ENCODE data around the gene TMEM203.

Gene TMEM203

DNA sequence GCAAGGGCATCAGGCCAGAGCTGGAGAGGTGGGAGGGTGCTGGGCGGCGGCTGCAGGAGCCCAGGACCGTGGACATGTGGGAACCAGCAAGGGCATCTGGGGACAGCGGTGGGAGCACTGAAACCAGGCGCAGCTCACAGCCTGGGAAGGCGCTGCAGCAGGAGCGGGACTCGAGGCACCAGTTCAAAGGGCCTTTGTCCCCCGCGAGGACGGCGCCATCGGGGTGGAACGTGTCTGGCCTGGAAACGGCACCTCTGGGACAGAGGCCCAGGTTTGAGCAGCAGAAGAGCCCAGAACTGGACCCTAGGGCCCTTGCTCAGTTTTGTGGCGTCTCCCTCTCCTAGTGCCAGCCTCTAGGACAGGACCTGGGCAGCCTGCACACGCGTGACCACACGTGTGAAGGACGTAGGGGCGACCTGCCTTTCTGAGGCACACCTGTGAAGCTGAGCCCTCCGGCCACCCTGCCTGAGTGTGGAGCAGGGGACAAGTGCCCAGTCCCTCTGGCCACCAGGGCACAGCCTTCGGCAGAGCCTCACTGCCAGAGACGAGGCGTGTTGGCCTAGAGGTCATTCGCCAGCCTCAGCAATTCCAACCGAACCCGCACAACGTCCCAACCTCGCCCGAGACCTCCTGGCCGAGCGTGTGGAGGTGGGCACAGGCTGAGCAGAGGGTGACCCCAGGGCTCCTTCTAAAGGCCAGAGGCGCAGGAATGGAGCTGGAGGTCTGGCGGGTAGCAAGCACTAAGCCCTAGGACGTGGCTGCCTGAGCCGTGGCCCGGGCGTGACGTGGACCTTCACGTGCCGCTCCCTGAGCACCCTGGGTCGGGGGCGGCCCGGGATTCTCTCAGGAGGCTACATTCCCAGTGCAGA is 31.4 kb downstream of the TMEM203 start:
- H3K4me3 Mint-ChIP-seq = no peak overlapping the region
- H3K36me3 Mint-ChIP-seq (ENCODE audit: low read depth) = peaks cover 22% of the 10 kb centered on the region
- no peak overlapping the region for H3K27ac Mint-ChIP-seq
- H3K9me3 Mint-ChIP-seq = no peaks in the 10 kb centered on the region
- H3K27me3 Mint-ChIP-seq = peaks cover 45% of the 10 kb centered on the region
- intact Hi-C loops (cut with micrococcal nuclease) = loop anchor here (10.0 kb wide), 1 partner anchor 49 kb away; no protein-coding TSS in a partner anchor
- H3K4me1 Mint-ChIP-seq (ENCODE audit: low read depth) = peaks cover 8% of the 10 kb centered on the region

DNA sequence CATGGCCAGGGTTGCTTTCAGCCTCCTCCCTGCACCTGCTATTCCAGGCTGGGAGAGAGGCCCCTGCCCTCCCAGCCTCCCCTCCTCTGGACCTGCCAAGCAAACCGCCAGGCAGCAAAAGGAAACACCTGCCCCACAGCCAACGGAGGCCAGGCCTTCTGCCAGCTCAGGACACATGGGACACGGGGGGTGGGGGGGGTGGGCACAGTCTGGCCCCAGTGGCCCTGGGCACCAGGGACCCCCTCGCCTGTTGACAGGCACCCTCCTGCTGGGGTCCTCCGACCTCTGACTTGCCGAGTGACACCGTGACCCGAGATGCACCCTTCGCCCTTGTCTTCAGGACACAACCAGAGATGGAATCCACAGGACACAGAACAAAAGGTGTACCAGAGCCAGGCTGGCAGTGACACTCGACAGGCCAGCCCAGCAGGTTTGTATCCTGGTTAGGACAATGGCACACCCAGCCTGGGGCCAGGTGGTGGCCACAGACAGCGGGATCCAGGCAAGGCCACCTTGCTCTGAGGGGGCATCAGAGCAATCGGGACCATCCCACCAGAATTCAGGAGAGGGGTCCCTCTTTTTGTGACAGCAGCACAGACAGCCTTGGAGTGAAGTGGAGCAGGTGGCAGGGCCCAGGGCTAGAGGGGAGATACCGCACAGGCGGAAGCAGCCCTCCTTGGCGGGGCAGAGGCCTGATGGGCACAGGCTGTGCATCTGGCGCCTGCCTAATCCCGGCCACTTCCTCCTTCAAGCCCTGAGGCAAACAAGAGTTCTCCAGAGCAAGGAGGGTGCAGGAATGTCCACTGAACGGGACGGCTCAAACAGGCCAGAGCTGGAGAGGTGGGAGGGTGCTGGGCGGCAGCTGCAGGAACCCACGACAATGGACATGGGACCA is 32.3 kb downstream of the TMEM203 start:
- no peak overlapping the region for H3K4me3 Mint-ChIP-seq
- H3K27me3 Mint-ChIP-seq = peaks cover 53% of the 10 kb centered on the region
- peaks cover 8% of the 10 kb centered on the region for H3K4me1 Mint-ChIP-seq (ENCODE audit: low read depth)
- H3K36me3 Mint-ChIP-seq (ENCODE audit: low read depth) = peaks cover 13% of the 10 kb centered on the region
- intact Hi-C loops (cut with micrococcal nuclease) = loop anchor here (10.0 kb wide), 1 partner anchor 48 kb away; no protein-coding TSS in a partner anchor
- no peak overlapping the region for H3K27ac Mint-ChIP-seq
- no peaks in the 10 kb centered on the region for H3K9me3 Mint-ChIP-seq

DNA sequence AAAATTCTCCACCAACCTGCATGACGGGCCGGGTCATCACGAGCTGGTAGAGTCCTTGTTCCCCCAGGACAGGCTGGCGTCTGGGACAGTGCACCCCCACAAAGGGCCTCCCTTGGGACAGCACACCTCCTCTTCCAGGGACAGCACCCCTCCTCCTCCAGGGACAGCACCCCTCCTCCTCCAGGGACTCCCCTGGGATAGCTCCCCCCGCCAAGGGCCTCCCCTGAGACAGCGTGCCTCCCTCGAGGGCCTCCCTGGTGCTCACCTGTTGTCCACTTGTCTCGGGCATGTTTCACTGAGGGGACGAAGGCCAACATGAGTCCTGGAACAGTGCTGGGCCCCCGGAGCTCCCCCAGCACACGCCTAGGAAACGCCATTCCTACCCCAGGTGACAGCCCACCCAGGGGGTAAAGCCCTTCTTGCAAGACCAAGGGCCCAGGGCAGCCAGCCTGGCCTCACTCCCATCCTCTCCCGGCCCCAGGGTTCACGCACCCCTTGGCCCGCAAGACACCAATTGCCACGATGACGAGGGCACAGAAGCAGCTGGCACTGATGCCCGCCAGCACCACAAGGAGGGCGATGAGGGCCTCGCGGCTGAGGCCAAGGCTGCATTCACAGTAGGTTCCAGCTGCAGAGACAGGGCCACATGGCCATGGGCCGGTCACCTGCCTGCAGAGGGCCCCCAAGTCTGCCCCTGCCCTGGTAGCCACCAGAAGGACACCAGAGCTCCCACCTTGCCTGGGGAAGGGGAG is 34.1 kb downstream of the TMEM203 start:
- Mint-ChIP-seq H3K9me3 (no peaks in the 10 kb centered on the region), H3K4me1 (ENCODE audit: low read depth) (peaks cover 8% of the 10 kb centered on the region), H3K27me3 (peaks cover 69% of the 10 kb centered on the region), H3K27ac (no peak overlapping the region), H3K4me3 (no peak overlapping the region), H3K36me3 (ENCODE audit: low read depth) (no peaks in the 10 kb centered on the region)
- intact Hi-C loops (cut with micrococcal nuclease) = loop anchor here (10.0 kb wide), 1 partner anchor 47 kb away; no protein-coding TSS in a partner anchor

DNA sequence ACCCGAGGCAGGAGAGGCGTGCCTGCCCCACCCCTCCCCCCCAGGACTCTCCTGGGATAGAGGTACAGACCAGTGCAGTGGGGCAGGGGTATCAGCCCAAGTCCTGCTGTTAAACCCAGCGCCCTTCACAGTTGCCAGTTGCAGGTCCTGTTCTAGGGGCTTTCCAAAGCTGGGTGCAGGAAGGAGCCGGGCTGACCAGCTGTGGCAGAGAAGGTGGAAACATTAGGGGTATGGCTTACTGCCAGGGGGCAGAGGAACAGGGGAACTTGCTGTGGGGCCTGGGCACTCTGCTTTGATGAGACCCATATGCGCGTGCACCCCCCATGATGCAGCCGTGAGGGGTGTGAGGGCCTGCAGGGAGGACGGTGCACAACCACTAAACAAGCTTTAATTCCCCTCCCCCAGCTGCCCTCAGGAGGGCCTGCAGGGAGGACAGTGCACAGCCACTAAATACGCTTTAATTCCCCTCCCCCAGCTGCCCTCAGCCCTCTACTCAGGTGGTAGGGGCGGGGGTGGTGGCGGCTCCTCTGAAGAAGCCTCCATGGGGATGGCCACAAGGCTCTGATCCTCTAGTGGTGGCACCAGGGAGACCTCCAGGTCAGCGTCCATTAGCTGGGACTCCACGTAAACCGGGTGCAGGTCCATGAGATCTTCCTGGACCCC is 34.8 kb downstream of the TMEM203 start:
- Mint-ChIP-seq H3K27me3 (peaks cover 74% of the 10 kb centered on the region), H3K27ac (no peak overlapping the region), H3K4me1 (ENCODE audit: low read depth) (peaks cover 8% of the 10 kb centered on the region), H3K9me3 (no peaks in the 10 kb centered on the region), H3K36me3 (ENCODE audit: low read depth) (no peaks in the 10 kb centered on the region), H3K4me3 (no peak overlapping the region)
- intact Hi-C loops (cut with micrococcal nuclease) = loop anchor here (10.0 kb wide), 1 partner anchor 46 kb away; no protein-coding TSS in a partner anchor

DNA sequence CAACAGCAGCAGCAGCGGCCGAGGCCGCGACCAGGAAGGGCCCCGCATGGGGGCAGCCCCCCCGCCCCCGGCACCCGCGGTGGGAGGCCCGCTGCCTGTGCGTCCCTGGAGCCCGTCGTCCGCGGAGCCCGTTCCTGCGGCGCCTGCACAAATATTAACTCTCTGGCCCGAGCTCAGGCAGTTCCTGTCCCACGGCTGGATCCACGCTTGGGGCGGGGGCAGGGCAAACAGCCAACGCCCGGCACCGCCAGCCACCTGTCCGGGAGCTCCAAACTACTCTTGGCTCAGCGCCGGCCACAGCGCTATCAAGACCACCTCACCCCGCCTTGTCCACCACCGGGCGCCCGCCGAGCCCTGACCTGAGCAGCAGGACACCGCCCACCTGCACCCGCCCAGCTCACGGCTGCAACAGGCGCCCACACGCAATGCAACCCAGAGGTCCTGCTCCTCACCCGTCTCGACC is 35.5 kb downstream of the TMEM203 start, which contains the start of gene LRRC26:
LRRC26 (minus strand) TSS at position 156 of the 463 bp plus-strand sequence; CDS start at position 48, 108 bp downstream.
- H3K27me3 Mint-ChIP-seq = peaks cover 81% of the 10 kb centered on the region
- H3K4me3 Mint-ChIP-seq = no peak within 1 kb of the TSS
- no peak within 1 kb of the TSS for H3K27ac Mint-ChIP-seq
- H3K9me3 Mint-ChIP-seq = no peaks in the 10 kb centered on the region
- intact Hi-C loops (cut with micrococcal nuclease) = loop anchor here (10.0 kb wide), 1 partner anchor 45 kb away; no protein-coding TSS in a partner anchor
- H3K4me1 Mint-ChIP-seq (ENCODE audit: low read depth) = peaks cover 8% of the 10 kb centered on the region
- H3K36me3 Mint-ChIP-seq (ENCODE audit: low read depth) = no peaks in the 10 kb centered on the region

DNA sequence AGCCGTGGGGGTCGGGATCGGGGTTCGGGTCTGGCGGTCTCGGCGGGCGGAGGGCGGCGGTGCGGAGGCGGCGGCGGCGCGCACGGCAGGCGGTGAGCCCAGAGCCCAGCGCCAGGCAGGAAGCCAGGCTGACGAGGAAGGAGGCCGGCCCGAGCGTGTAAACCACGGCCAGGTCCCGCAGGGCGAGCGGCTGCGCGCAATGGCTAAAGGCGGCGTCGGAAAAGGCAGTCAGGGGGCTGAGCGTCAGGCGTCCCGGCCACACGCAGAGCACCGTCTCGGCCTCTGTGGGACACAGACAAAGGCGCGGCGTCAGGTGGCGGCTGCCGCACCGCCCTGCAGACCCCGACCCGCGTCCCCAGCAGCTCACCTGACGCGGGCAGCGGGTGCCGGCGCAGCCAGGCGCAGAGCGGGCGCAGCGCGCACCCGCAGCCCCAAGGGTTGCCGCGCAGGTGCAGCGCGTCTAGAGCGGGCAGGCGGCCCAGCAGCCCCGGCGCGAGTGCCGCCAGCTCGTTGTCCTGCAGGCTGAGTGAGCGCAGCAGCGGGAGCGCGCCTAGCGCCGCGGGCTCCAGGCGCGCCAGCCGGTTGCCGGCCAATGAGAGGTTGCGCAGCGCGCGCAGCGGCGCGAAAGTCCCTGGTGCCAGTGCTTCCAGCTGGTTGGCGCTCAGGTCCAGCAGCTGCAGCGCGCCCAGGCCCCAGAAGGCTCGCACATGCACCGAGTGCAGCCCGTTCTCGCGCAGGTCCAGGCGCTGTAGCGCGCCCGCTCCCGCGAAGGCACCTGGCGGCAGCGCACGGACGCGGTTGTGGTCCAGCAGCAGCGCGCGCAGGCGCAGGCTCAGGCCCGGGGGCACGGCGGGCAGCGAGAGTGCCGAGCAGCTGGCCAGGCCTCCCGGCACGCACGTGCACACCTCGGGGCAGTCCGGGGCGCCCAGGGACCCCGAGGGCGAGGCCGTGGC is 36.3 kb downstream of the TMEM203 start:
- intact Hi-C loops (cut with micrococcal nuclease) = no loop called here
- peaks cover 88% of the 10 kb centered on the region for H3K27me3 Mint-ChIP-seq

DNA sequence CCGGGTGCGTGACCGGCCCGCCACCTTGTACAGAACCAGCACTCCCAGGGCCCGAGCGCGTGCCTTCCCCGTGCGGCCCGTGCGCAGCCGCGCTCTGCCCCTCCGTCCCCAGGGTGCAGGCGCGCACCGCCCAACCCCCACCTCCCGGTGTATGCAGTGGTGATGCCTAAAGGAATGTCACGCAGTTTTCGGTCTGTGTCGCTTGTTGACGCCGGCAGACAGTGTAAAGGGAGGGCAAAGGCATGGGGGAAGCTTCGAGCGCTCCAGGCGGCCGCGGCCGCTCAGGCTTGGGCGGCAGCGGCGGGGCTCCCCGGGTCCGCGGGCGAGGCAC is 36.9 kb downstream of the TMEM203 start:
- no peak overlapping the region for H3K27ac Mint-ChIP-seq
- peaks cover 8% of the 10 kb centered on the region for H3K4me1 Mint-ChIP-seq (ENCODE audit: low read depth)
- H3K4me3 Mint-ChIP-seq = no peak overlapping the region
- H3K9me3 Mint-ChIP-seq = no peaks in the 10 kb centered on the region
- peaks cover 90% of the 10 kb centered on the region for H3K27me3 Mint-ChIP-seq
- no peaks in the 10 kb centered on the region for H3K36me3 Mint-ChIP-seq (ENCODE audit: low read depth)
- intact Hi-C loops (cut with micrococcal nuclease) = no loop called here

More for the DNA sequence above, 36.3 kb downstream of the TMEM203 start:
- no peaks in the 10 kb centered on the region for H3K9me3 Mint-ChIP-seq
- H3K4me1 Mint-ChIP-seq (ENCODE audit: low read depth) = peaks cover 8% of the 10 kb centered on the region
- H3K4me3 Mint-ChIP-seq = no peak overlapping the region
- H3K36me3 Mint-ChIP-seq (ENCODE audit: low read depth) = no peaks in the 10 kb centered on the region
- H3K27ac Mint-ChIP-seq = no peak overlapping the region

DNA sequence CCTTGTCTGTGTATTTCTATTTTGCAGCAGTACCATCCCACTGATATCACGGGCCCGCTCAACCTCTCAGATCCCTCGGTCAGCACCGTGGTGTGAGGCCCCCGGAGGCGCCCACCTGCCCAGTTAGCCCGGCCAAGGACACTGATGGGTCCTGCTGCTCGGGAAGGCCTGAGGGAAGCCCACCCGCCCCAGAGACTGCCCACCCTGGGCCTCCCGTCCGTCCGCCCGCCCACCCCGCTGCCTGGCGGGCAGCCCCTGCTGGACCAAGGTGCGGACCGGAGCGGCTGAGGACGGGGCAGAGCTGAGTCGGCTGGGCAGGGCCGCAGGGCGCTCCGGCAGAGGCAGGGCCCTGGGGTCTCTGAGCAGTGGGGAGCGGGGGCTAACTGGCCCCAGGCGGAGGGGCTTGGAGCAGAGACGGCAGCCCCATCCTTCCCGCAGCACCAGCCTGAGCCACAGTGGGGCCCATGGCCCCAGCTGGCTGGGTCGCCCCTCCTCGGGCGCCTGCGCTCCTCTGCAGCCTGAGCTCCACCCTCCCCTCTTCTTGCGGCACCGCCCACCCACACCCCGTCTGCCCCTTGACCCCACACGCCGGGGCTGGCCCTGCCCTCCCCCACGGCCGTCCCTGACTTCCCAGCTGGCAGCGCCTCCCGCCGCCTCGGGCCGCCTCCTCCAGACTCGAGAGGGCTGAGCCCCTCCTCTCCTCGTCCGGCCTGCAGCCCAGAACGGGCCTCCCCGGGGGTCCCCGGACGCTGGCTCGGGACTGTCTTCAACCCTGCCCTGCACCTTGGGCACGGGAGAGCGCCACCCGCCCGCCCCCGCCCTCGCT is 37.5 kb downstream of the TMEM203 start:
- Mint-ChIP-seq H3K4me3 (no peak overlapping the region), H3K27me3 (peaks cover 90% of the 10 kb centered on the region), H3K27ac (no peak overlapping the region), H3K4me1 (ENCODE audit: low read depth) (peaks cover 8% of the 10 kb centered on the region), H3K36me3 (ENCODE audit: low read depth) (no peaks in the 10 kb centered on the region), H3K9me3 (no peaks in the 10 kb centered on the region)
- intact Hi-C loops (cut with micrococcal nuclease) = no loop called here

DNA sequence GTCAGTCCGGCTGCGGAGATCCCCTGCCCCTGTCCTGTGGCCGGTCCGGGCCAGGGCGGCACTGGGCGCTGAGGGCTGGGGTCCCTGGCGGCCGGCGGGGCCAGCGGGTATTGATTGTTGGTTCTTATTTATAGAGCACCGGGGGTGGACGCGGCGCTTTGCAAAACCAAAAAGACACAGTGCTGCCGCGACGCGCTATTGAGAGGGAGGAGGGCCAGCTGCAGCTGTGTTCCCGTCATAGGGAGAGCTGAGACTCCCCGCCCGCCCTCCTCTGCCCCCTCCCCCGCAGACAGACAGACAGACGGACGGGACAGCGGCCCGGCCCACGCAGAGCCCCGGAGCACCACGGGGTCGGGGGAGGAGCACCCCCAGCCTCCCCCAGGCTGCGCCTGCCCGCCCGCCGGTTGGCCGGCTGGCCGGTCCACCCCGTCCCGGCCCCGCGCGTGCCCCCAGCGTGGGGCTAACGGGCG is 38.1 kb downstream of the TMEM203 start:
- H3K27me3 Mint-ChIP-seq = peaks cover 90% of the 10 kb centered on the region
- H3K4me1 Mint-ChIP-seq (ENCODE audit: low read depth) = peaks cover 8% of the 10 kb centered on the region
- no peaks in the 10 kb centered on the region for H3K36me3 Mint-ChIP-seq (ENCODE audit: low read depth)
- H3K27ac Mint-ChIP-seq = no peak overlapping the region
- no peaks in the 10 kb centered on the region for H3K9me3 Mint-ChIP-seq
- intact Hi-C loops (cut with micrococcal nuclease) = no loop called here
- H3K4me3 Mint-ChIP-seq = no peak overlapping the region

DNA sequence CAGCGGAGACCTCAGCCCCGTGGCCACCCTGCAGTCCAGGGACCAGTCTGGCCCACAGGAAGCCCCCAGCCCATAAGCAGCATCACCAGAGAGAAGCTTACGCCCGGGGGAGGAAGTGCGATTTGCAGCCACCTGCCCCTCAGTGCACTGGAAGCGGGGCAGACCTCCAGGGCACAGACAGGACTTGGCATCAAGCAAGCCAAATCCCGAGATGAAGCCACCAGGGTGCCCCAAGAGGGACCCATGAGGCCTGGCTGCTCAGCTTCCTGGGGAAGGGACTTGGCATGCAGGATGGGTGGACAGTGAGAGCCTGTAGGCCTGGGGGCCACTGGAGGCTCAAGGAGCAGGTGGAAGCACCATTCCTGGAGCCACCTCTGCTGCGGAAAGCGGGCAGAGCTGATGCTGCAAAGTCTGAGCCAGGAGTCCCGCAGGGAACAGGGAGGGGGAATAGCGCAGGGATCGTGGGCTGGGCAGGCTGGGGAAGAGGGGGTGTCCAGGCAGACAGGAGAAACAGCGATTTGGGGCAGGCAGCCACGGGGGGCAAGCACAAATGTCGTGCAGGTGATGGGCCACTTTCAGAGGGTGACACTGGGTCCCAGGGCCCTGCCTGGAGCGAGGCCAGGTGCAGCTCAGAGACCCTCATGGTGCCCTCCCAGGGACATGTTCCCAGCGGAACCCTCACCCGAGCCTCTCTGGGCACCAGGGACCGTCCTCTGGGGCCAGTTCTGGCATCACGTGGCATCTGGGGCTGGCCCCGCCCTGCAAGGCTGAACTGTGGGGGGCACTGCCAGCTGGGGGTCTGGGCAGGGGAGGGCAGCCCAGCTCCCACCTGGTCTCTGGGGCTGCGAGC is 38.8 kb downstream of the TMEM203 start:
- Mint-ChIP-seq H3K27ac (no peak overlapping the region), H3K9me3 (no peaks in the 10 kb centered on the region), H3K27me3 (peaks cover 86% of the 10 kb centered on the region), H3K4me3 (no peak overlapping the region), H3K4me1 (ENCODE audit: low read depth) (peaks cover 8% of the 10 kb centered on the region), H3K36me3 (ENCODE audit: low read depth) (no peaks in the 10 kb centered on the region)
- intact Hi-C loops (cut with micrococcal nuclease) = no loop called here

Data from dendritic cell treated with granulocyte-macrophage colony-stimulating factor and Interleukin-4, amounts not matched to agents 40 ng/mL and 50 ng/mL, for 4 days (primary cell).